Transverse colon (tissue), 3 donors: ENCODE data around the gene STK32B.

Experiments
- CTCF ChIP-seq, 5 experiments: fragments of 200-600 bp in 3 of 5; fragments of 450-650 bp in 2 of 5; sonication (generic) in 3 of 5; IDR thresholded peaks; 1 replicate in 2 of 5; 2 replicates in 3 of 5; pipeline ENCODE4 v1.5.1; 2016 to 2017; ENCODE audit warnings: antibody characterized with exemption in 5 of 5, inconsistent platforms in 3 of 5, mild to moderate bottlenecking in 2 of 5, moderate library complexity in 1 of 5
- POLR2A ChIP-seq: fragments of 450-650 bp; IDR thresholded peaks from one replicate; pipeline ENCODE4 v1.6.1; 2016; ENCODE audit warnings: antibody characterized with exemption, mild to moderate bottlenecking, moderate library complexity

GRCh38 chr4:5544762-5545161 is 493.5 kb downstream of the STK32B start:
- TF ChIP-seq CTCF (IDR thresholded peaks at IDR 0.05) (no peak), POLR2A (no peak)
